PFSK-1 (cell line): ENCODE results near the gene VPS8.

ENCODE experiments used
- POLR2AphosphoS5 ChIP-seq: IDR thresholded peaks from 2 replicates; pipeline ENCODE4 v1.6.1; 2012; ENCODE audit warnings: low read depth, mild to moderate bottlenecking, control low read depth, low read length, moderate library complexity
- SIN3A ChIP-seq: IDR thresholded peaks from 2 replicates; pipeline ENCODE4 v1.6.1; 2012; ENCODE audit warnings: mild to moderate bottlenecking, low read length, moderate library complexity, borderline replicate concordance; ENCODE audit not compliant: insufficient read depth
- TAF1 ChIP-seq: IDR thresholded peaks from 2 replicates; pipeline ENCODE4 v1.6.1; 2012; ENCODE audit warnings: low read length, control low read depth, borderline replicate concordance; ENCODE audit not compliant: insufficient read depth

- TF ChIP-seq POLR2AphosphoS5 (no peak), SIN3A (no peak), TAF1 (no peak)
Measured at GRCh38 chr3:184806567-184807271, 5.2 kb upstream of the VPS8 start.
